GM12873 (cell line): Measurements from ENCODE around the gene MDN1.

Experiments used
- TF ChIP-seq, protein P1 (sequence below): IDR thresholded peaks from 2 replicates; pipeline ENCODE4 v1.5.1; 2012; ENCODE audit warnings: low read depth, mild to moderate bottlenecking, moderate library complexity, low read length, control low read depth; ENCODE audit not compliant: insufficient read depth; ENCODE audit errors: missing control alignments

The MDN1 gene

DNA sequence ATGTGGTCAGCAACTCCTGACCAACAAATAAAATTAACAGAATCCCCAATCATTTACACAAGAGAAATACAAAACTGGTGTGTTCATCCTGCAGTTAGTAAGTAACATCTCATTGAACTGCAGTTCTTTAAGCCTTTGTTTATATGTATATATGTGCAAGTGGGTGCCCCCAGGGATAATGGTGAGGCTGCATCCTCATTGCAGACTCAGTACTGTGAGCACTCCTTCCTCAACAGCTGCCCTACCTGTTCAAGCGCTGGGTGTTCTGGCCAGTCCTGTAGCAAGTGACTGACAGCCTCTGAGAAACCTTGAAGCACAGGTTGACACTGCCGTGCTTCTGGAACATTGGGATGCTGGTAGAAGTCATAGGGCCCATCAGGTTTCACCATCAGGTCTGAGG lies 131.3 kb downstream of the MDN1 start:
- TF ChIP-seq, protein P1, sequence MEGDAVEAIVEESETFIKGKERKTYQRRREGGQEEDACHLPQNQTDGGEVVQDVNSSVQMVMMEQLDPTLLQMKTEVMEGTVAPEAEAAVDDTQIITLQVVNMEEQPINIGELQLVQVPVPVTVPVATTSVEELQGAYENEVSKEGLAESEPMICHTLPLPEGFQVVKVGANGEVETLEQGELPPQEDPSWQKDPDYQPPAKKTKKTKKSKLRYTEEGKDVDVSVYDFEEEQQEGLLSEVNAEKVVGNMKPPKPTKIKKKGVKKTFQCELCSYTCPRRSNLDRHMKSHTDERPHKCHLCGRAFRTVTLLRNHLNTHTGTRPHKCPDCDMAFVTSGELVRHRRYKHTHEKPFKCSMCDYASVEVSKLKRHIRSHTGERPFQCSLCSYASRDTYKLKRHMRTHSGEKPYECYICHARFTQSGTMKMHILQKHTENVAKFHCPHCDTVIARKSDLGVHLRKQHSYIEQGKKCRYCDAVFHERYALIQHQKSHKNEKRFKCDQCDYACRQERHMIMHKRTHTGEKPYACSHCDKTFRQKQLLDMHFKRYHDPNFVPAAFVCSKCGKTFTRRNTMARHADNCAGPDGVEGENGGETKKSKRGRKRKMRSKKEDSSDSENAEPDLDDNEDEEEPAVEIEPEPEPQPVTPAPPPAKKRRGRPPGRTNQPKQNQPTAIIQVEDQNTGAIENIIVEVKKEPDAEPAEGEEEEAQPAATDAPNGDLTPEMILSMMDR, result no peak

DNA sequence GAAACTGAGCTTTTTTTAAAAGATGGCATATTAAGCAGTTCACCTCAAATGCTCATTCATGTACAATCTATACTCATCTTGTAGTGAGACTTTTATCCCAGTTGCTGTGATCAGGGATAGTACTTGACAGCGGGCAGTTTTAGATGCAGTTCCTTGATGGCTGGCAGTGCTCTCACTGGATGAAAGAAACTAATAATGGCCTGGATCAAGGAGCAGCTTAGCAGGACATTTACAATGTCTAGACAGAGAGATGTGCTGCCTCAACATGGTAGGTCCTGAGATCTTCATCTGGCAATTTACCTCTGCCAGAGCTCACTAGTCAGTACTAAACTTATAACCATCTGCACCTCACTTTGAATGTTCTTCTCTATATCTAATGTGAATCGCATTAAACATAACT lies 134.3 kb downstream of the MDN1 start:
- TF ChIP-seq, protein P1, result no peak

DNA sequence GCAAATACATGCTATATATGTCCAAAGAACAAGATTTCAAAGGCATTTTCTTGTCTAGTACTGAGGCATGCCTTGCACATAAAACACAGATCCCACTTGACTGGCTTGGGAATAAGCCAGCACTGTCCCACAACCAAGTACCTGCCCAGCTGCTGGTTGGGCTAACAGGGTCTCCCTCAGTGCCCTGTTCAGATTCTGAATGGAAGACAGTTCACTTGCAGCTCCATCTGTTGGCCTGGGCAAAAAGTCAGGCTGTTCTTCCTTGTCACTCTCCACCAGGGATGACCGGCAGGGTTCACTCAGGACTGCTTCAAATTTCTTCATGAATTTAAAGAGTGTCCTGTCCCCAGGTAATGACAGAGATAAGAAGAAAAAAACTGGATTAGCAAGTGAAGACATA lies 136.6 kb downstream of the MDN1 start:
- TF ChIP-seq, protein P1, result no peak

DNA sequence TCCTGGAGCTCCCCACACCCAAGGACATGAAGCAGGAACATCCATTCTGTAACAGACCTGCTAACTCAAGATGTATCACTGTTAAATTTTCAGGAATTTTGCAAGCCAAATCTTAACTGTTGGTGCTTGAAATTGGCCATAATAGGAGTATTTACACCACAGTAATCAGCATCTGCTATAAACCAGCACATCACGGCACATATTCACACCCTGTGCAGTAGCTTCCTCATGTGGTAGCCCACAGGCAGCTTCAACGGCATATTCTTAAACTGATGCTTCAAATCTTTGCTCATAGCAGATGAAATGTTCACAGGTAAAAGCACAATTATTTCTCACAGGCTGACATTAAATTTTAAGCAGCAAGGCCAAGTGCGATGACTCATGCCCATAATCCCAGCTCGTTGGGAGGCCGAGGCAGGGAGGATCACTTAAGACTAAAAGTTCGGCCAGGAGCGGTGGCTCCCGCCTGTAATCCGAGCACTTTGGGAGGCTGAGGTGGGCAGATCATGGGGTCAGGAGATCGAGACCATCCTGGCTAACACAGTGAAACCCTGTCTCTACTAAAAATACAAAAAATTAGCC lies 137.5 kb downstream of the MDN1 start:
- TF ChIP-seq, protein P1, result no peak

DNA sequence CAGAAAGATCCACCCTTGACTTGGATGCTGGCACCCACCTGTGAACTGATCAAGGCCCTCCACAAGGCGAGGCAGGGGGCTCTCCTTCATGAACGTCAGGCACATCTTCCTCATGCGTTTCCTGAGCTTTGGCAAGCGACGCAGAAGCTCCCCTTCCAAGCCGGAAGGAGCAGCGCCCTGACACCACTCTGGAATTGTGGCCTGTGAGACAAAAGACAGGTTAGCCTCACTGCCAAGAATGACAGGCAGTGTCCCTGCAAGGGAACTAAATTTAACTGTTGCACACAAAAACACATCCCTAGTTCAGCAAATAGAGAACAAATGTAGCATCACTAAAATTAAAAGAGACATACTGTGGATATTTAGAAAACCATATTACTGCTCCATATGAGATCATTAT lies 139.0 kb downstream of the MDN1 start:
- TF ChIP-seq, protein P1, result no peak

DNA sequence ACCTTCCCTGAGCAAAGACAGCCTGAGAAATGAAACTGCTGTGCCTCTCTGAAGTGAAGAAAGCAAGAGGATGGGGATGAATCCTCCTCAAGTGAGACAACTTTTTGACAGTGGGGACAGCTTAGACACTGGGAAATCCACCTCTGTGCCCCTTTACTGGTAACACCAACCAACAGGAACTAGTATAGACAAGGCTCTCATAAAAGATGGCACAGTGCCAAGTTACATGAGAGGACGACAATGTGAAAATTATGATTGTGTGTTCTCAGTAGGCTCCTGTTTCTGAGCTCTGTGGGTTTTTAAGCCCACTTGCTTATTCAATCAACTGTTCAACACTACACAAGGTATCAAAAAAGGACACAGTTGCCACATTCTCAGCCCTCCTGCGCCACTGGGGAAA lies 139.4 kb downstream of the MDN1 start:
- TF ChIP-seq, protein P1, result no peak

DNA sequence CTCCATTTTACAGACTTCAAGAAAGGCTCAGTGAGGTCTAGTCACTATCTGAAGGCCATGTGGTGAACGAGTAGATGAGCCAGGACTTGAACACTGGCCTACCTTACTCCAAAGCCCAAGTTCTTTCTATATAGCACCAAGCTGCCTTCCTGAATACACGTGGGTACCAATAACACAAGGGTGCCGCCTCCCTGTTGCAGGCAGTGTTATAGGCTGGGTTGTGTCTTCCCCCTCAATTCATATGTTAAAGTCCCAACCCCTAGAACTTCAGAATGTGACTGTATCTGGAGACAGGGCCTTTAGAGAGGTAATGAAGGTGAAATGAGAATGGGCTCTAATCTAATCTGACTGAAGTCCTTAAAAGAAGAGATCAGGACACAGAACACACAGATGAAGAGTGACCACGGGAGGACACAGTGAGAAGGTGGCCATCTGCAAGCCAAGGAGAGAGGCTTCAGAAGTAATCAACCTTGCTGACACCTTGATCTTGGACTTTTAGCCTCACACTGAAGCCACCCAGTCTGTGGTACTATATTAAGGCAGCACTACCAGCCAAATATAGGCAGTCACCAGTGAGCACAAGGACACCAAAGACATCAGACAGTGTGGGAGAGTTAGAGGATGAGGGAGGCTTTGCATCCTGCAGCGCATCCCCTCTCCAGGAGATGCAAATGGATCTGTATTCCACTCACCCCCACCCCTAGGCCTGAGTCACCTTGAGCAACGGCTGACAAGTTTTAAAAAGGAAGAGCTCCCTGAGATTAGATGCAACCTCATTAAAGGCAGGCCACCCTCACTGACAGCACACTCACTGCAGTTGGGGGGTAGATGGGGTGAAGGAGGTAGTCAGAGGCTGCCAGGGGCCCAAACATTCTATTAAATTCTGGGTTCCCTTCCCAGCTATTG lies 140.1 kb downstream of the MDN1 start:
- TF ChIP-seq, protein P1, result no peak
